OCI-LY3 (cell line): Measurements from ENCODE around the gene STX10.

Experiments
- CTCF ChIP-seq: fragments of 200-600, 300-600 bp; sonication (generic); IDR thresholded peaks from 2 replicates; pipeline ENCODE4 v1.5.1; 2014; ENCODE audit warnings: antibody characterized with exemption, low read length, low read depth
- EZH2phosphoT487 ChIP-seq: fragments of 200-600 bp; shearing (Covaris generic); IDR thresholded peaks from 2 replicates; pipeline ENCODE4 v1.6.1; 2018; ENCODE audit warnings: antibody characterized with exemption, mixed run types, low read depth

GRCh38 chr19:13115936-13116281 is 34.3 kb downstream of the STX10 start:
- no peak for TF ChIP-seq CTCF
- no peak for TF ChIP-seq EZH2phosphoT487
